HG03378 (cell line): ENCODE results near the gene IL1A.
A peak's percentile ranks its signal among the peaks of the same experiment; 100 is the strongest.

Experiments used
- ATAC-seq: cut with Tn5 transposase; IDR thresholded peaks from one replicate; pipeline ENCODE4 v1.9.1; 2021; ENCODE audit warnings: mild to moderate bottlenecking, moderate library complexity; ENCODE audit not compliant: unreplicated experiment

IL1A gene

GRCh38 chr2:112764071-112765044, 19.9 kb downstream of the IL1A start, which contains the start of gene CKAP2L:
TSS of gene CKAP2L (minus strand) at chr2:112764609. CDS start at chr2:112764598, 11 bp downstream.
- peak; percentile 96 for ATAC-seq

- ATAC-seq, result no peak
These were observed 22.0 kb downstream of the IL1A start for GRCh38 chr2:112762276-112762675.

GRCh38 chr2:112760149-112760548, 24.1 kb downstream of the IL1A start:
- no peak for ATAC-seq

- ATAC-seq, result no peak
These were observed 25.6 kb downstream of the IL1A start for GRCh38 chr2:112758711-112759110.

- no peak for ATAC-seq
These were observed 27.0 kb downstream of the IL1A start for GRCh38 chr2:112757265-112757664.

- no peak for ATAC-seq
These were observed 28.1 kb downstream of the IL1A start for GRCh38 chr2:112756207-112756606.

- ATAC-seq, result no peak
These were observed 28.8 kb downstream of the IL1A start for GRCh38 chr2:112755444-112755843.

- ATAC-seq, result no peak
These were observed 29.7 kb downstream of the IL1A start for GRCh38 chr2:112754564-112754963.

GRCh38 chr2:112752667-112753066, 31.6 kb downstream of the IL1A start:
- no peak for ATAC-seq

GRCh38 chr2:112751451-112752197, 32.7 kb downstream of the IL1A start:
- ATAC-seq, result no peak

- no peak for ATAC-seq
These were observed 33.8 kb downstream of the IL1A start for GRCh38 chr2:112750560-112750843.

GRCh38 chr2:112749755-112750559, 34.3 kb downstream of the IL1A start:
- ATAC-seq, result peak; percentile 66

GRCh38 chr2:112740527-112740926, 43.8 kb downstream of the IL1A start:
- no peak for ATAC-seq

GRCh38 chr2:112737542-112738232, 46.6 kb downstream of the IL1A start:
- no peak for ATAC-seq

- ATAC-seq, result no peak
These were observed 50.4 kb downstream of the IL1A start for GRCh38 chr2:112733871-112734270.

- ATAC-seq, result no peak
These were observed 50.8 kb downstream of the IL1A start for GRCh38 chr2:112733456-112733855.

GRCh38 chr2:112731479-112731878, 52.8 kb downstream of the IL1A start:
- no peak for ATAC-seq

GRCh38 chr2:112730791-112731190, 53.5 kb downstream of the IL1A start:
- no peak for ATAC-seq

GRCh38 chr2:112730216-112730615, 54.1 kb downstream of the IL1A start:
- no peak for ATAC-seq

GRCh38 chr2:112728378-112729175, 55.7 kb downstream of the IL1A start:
- ATAC-seq, result no peak
